HT1080 (cell line): Measurements from ENCODE around the gene NPAS2. TPM values are rescaled to one million over a fixed set of nuclear protein-coding genes. Genes with fewer than 3 reads are reported as not detected.

ENCODE experiments used
- DNase-seq: peaks from one replicate; pipeline ENCODE4 v3.0.0-alpha.2; 2015; ENCODE audit warnings: low read depth
- total RNA-seq: library from RNA; depleted of rRNA; stranded (reverse); fragments of >200 nt; shearing (Covaris generic); gene quantifications from 2 replicates; pipeline ENCODE4 v1.2.3, GENCODE V29; 2014

NPAS2 gene
- total RNA-seq, 1 experiment from 2014 or later, result 63.1 TPM

DNA sequence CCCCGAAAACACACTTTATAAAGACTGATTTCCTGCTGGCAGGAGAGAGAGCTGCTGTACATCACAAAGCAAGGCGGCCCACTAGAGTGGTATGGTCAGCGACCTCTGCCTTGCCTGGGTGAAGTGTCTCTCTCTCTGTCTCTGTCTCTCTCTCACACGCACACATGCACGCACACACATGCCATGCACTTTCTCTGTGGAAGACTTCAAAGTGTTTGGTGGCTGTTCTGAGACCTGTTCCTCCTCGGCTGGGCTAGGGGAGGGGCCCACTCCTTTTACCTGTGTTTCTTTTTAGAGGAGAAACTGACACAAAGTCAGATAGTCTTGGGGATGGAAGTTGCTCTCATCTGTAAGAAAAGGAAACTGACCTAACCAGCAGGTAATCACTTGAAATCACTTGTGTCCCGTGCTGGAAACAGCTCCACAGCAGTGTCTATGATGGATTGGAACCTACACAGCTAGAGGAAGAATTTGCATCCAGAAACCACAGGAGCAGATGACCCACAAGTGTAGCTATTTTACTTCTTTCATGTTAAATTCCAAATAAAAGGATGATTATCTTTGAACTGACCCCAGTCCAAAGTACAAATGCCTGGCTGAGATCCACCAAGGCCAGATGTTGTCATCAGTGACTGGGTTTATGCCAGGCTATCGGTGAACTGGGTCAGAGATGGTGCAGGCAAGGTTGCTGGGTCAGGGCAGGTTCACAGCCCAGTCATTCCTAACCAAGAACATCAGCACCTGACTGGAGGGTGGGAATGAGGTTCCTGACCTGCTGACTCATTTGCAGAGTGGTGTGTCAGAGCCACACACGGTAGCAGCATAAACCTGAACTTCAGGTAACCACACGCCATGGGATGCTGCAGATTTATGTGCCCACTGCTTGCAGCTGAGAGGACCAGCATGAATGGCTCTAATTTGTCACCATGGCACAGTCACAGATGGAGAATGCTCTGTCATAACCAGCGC is 63.0 kb downstream of the NPAS2 start:
- DNase-seq, result peak; percentile 61

DNA sequence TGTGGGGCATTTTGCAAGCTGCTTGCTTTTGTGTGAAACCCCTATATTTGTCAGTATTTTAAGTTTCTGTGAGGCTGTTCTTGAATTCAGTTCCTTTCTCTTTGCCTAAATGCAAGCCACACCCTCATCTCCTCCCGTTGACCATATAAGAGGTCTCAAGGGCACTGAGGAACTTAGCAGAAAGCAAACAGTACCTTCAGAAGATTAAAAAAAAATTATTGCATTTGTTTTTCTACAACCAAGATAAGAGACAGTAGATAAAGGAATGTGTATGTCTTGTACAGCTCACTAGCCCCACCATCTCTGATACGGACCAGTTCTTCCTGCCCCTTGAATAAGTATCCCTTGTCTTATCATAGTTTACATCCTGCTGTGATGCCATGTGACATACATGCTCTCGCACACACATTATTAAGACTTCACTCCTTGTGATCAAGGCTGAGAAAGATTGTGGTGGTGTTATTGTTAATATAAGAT is 64.2 kb downstream of the NPAS2 start:
- no peak for DNase-seq

DNA sequence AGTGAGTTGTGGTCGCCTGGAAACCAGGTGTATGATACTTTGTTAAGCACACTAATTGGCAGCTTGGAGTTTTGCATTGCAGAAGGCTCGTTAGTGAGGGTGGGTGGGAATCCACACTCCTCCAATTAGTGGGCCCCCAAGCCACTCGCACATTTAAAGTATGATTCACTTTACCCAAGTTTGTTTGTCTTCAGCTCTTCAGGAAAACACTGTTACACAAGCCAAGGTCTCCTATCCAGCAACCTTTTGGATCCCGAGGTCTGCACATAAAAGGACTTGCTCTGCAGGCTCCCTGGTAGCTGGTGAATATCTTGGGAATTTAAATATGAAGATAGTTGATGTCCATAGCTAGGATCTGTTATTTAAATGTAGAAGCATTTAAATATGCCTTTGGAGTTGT is 66.1 kb downstream of the NPAS2 start:
- DNase-seq, result no peak

DNA sequence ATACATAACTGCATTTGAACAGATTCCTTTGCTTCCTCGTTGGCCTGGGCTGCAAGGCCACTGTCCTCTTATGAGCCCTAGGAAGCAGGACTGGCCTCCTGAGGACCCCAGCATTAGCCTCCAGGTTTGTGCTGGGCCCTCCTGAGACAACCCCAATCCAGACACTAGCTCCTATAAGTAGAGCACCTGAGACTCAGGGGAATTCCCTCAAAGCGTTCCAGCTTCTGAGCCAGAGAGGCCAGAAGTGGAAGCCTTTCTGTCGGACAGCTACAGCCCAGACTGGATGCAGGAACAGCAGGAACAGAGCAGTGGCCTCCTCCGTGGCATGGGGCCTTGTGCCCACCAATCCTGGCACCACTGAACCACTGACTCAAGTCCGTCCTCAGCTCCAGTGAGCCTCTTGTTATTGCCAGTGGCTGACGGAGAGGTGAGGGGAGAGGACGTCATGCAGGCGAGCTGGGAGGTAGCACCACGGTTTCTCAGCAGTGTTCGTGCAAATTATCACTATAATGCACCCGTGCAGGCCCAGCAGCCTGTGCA is 67.2 kb downstream of the NPAS2 start:
- no peak for DNase-seq

DNA sequence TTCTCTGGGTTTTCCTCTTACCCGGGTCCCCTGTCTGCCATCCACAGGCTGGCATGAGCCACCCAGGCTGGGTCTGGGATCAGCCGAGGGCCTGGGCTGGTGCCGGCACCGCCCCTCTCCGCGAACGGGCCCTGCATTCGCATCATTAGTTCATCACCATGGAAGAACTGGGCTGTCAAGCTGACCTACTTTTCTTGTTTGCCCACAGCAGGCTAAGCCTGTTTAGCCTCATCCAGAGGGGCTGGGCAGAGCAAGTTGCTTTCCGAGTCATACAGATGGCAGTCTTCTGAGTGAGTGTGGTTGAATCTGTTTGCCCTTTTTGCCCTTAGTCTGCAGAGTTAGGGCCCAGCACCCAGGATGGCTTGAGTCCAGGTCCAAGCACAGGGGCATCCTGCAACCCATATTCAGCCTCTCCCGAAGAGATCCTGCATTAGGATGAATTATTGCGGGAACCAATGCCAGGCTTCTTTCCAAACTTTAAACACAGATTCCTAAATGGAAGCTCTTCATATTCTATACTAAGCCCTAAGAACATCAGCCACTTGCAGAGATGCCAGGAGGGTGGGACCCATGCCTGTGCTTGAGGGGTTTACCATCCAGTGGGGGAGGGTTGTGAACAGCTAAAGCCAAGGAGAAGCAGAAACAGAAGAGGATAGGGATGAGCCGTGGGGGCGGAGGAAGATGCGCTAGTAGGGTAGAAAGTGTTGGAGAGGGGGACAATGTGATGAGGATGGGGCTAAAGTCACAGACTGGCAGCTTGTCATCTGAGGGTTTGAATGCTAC is 68.0 kb downstream of the NPAS2 start:
- DNase-seq, result no peak

DNA sequence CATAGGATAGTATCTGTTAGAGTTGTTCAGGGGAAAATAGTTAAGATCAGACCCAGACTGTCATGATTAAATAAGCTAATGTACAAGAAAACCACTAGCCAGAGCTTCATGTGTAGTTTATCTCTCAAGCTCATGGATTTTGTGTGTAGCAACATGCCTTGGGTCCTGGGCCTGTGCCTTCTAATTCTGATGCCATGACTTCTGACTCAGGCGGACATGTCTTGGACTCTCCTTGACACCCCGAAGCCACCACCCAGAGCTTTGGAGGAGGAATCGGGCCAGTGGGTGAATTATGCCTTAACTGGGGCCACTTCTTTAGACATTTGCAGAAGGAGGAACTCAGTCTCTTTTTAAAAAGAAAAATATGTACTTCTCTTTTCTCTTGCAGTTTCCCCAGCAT is 68.7 kb downstream of the NPAS2 start:
- DNase-seq, result no peak

DNA sequence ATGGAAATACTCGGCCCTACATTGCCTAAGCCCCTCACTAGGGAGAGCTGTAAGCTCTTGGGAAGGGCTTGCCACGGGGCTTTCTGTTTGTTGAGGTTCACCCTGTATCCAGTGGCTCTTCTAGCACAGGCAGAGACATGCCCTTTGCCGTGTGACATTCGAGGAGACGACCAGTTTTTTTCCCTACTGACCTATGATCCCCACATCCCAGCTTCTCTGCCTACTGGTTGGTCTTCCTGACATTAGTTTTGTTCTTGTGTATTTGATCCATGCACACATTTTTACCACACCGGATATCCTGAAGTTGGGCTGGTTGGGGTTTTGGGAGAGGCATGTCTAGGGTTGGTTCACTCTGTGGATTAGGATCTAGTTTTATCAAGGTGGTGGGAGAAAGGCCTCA is 69.3 kb downstream of the NPAS2 start:
- DNase-seq, result no peak

DNA sequence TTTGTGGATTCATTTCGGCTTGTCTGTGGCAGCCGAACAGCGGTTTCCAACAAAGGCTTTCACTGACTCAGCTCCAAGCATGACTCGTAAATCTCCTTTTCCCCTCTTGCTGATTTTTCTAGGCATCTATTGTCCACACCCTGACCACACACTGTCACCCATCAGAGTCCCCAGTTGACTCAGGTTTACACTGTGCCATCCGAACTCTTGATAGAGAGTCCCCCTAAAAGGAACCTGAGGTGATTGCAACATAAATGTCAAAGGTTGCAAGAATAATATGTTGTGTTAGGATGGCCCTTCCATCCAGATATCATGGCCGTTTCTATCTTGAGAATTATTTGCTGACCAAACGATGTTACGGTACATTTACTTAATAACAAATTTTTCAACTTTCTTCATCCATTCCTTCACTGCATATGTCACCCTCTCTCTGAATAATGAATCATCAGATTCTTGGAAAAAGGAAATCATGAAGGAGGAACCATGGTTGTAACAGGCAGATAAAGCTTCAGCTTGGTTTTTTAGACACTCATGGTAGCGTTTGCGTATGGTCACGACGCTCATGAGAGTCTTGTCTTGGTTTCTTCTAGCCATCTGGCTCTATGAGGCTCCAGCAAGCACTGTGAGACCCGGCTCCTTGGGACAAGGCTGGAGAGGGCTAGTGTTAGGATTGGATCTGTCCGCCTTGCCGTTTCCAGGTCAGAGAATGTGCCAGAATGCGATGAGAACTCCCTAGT is 72.1 kb downstream of the NPAS2 start:
- DNase-seq, result peak; percentile 80

DNA sequence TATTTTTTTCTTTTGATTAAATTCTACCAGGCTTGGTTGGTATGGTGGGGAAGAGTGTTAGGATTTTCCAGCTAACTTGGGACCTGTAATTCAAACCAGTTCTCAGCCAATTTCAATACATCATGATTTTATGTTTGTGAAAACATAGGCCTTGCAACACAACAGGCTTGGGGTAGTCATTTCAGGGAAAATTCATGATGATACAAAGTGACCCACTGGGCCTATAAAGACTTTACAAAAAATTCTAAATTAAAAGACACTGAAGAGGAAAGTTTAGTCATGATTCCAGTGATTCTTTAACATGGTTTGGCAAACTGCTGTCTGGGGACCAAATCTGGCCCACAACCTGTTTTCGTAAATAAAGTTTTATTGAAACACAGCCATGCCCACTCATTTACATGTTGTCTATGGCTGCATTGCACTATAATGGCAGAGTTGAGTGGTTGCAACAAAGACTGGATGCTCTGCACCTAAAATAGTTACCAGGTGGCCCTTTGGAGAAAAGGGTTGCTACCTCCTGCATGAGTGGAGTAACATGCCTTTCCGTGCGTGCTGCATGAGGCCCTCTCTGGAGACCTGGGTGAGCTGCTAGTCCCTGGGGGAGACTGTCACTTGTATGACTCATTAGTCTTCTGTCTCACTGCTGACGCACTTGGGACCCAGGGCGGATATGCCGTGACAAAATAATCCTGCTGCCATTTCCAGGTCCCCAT is 73.6 kb downstream of the NPAS2 start:
- no peak for DNase-seq

DNA sequence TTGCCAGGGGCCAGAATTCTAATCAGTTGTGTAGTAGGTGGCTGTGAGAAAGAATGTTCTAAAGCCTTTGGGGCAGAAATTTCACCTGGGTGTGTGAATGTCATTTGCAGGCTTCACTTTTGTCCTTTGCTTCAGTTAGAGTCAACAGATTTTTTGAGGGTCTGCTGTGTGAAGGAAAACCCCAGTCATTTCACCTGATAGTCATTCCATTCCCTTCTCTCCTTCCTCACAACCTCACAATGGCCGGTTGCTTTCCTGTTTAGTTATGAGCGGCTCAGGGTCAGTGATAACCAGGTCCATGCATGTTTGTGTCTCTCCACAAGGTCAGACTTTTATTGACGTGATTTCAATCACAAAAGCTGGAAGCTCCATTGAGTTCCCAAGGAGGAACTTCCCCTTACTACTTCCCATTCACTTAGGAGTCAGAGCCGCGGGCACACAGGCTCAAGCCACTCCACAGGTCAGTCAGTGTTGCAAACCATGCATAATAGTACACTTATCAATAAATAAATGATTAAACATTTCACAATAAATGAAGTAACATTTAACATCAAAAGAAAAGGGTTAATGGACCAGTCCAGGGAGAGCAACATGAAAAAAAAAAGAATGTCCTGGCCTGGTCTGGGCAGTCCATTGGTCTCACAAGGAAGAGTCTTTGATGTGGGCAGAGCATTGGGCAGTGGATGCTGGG is 74.3 kb downstream of the NPAS2 start:
- DNase-seq, result no peak

DNA sequence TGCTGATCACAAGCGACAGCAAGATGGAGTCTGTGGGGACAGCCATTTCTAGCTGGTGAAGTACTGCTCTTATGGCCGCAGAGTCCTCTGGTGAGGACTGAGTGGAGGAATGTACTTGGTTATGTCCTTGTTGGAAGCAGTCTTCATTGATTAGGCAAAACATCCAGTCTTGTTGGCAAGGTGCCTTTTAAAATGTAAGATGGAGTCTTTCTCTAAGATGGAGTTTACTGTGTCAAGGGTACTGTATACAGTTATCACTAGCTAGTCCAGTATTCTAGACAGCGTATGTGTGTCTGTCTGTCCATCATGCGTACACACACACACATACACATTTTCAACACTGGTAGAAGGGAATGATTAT is 74.8 kb downstream of the NPAS2 start:
- no peak for DNase-seq

DNA sequence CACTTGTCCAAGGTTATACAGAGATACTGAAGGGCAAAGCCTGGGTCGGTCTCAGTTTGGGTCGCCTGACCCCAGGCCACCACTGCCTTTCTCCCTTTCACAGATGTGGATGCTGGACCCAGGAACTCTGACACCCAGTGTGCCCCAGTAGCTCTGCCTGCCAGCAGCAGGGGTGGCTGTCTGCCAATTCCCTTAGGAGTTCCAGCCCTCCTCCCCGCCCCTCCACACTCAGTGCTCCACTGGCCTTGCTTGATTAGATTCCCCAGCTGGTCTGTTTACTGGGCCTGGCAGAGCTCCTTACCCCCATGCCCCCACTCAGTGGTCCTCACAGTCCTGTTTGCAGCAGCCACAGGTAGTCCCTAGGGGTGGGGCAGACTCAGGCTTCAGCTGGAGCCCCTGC is 75.5 kb downstream of the NPAS2 start:
- DNase-seq, result no peak

DNA sequence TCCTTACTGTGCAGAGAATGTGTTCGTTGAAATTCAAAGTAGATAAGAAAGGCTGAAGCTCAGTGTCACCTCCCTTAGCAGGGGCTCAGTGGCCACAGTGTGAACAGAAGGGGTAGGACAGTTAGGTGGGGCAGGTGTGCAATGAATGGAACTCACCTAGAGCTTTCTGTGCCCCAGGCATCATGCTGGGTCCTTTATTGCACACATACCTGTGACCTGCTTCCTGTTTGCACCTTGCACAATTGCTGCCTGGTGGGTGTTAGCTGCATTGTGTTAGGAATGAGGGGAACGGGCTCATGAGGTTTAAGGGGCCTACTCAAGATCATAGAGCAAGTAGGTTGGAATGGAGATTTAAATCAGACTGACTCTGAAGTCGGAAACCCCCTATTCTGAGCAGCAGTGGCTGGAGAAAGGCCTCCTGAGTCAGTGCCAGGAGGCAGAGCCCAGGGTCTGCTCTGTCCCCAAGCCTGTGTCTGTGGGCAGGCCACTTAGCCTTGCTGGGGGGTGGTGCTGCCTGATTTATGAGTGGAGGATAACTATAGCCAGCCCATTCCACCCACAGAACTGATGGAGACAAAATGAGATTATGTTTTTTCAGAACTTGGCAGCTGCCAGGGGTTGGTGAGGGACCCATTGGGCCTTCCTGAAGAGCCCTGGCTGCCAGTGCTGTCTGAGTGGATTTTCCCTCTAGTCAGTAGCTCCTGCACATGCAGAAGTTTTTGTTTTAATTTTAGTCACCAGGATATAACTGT is 76.2 kb downstream of the NPAS2 start:
- DNase-seq, result no peak

DNA sequence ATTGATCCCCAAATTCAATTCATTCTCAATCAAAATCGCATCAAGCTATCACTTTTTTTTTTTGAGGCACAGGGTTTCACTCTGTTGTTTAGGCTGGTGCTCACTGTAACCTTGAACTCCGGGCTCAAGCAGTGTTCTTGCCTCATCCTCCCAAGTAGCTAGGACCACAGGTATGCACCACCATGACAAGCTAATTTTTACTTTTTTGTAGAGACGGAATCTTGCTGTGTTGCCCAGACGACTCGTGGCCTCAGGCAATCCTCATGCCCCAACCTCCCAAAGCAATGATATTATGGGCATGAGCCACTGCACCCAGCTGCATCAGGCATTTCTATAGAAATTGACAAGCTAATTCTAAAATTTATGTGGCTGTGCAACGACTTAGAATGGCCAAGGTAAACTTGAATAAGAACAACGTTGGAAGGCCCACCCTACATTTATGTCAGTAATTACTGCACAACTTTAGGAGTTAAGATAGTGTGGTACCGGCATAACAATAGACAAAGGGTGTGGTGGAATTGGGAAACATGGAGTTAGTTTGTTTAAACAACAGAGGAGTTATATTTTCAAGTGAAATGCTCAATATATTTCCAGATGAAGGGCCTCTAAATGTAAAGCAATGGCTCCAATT is 78.2 kb downstream of the NPAS2 start:
- DNase-seq, result no peak

DNA sequence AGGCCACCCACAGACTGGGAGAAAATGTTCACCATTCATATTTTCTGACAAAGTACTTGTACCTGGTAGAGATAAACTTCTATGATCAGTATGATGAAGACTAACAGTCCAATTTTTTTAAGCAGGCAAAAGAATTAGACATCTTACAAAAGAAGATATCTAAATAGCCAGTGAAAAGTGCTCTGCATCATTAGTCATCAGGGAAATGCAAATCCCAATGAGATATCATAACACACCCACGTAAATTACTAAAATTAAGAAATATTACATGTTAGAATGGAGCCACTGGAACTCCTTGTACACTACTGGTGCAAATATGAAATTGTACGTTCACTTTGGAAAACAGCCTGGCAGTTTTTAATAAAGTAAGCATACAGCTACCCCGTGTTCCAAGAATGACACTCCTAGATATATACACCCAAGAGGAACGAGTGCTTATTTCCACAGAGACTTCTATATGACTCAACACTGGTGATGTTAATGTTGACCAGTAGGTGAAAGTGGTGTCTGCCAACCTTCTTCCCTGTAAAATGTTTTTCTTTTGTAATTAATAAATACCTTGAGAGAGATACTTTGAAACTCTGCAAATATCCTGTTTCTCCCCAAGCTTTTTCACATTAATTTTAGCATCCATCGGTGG is 80.3 kb downstream of the NPAS2 start:
- DNase-seq, result no peak

DNA sequence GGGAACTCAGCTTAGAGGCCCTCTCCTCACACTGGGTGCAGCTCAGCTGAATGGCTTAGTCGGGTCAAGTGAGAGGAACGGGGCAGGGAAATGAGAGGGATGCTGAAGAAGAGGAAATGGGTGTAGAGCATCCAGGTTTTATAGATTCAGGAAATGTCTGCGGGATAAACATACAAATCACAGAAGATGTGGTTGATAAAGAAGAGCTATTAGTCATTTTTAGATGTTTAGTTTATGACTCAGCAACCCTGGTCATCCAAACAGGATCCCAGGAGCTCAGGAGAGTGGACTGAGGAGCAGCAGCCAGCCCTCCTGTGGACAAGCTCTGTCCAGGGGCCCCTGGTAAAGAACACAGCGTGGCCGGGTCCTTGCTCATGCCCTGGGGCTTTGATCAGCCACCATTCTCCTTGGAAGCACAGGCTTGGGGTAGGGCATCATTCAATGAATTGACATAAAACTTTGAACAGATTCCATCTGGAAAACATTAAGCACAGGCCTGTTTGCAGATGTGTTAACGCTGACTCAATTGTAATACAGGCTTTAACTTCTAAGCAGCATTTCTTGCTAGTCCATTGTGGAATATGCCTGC is 83.0 kb downstream of the NPAS2 start:
- DNase-seq, result peak; percentile 100

DNA sequence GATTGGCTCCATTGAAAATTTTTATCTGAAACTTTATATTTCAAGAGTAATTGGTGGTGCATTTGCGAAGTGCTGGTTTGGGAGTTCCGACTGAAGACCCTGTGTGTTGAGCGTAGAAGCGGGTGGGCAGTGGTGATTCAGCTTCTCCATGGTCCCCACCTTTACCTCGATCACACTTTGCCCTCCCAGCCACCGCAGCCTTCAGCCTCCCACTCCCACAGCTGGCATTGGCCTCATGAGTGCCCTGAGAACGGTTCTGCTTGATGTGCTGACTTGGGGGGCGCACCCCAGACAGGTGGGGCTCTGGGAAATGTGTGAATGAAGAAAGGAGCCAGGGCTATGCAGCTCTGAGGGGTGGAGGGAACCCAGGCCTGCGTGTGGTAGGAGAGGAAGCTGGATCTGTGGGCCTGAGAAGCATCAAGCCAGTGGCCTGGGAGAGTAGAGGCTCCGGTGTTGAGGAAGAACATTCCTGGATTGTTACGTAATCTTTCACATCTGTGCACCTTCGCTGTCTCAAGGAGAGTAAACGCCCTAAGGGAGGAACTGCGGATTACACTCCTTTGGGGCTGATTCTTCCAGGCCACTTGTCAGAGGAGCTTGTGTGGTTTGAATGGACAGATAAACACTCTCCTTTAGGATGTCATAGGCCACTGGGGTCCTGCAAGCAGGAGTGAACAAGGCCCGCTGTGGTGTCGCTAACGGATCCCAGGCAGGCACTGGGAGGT is 83.8 kb downstream of the NPAS2 start:
- peak; percentile 37 for DNase-seq
